ENCODE data around the gene IGF2BP3. TPM values are rescaled to one million over a fixed set of nuclear protein-coding genes. Genes with fewer than 3 reads are reported as not detected.

IGF2BP3 gene
- total RNA-seq, 1 donor from 2014 or later: 0.38 TPM

DNA sequence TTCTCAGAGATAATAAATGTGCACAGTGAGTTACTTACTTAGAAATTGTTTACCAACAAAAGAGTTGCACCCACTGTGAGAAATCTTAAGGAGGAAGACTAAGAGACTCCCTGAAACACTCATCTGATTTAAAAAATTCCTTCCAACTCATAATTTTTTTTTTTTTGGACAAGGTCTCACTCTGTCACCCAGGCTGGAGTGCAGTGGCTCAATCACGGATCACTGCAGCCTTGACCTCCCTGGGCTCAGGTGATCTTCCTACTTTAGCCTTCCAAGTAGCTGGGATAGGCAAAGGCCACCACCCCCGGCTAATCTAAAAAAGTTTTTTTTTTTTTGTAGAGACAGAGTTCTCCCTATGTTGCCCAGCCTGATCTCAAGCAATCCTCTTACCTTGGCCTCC is 135.2 kb downstream of the IGF2BP3 start:
- TF ChIP-seq, protein P1, sequence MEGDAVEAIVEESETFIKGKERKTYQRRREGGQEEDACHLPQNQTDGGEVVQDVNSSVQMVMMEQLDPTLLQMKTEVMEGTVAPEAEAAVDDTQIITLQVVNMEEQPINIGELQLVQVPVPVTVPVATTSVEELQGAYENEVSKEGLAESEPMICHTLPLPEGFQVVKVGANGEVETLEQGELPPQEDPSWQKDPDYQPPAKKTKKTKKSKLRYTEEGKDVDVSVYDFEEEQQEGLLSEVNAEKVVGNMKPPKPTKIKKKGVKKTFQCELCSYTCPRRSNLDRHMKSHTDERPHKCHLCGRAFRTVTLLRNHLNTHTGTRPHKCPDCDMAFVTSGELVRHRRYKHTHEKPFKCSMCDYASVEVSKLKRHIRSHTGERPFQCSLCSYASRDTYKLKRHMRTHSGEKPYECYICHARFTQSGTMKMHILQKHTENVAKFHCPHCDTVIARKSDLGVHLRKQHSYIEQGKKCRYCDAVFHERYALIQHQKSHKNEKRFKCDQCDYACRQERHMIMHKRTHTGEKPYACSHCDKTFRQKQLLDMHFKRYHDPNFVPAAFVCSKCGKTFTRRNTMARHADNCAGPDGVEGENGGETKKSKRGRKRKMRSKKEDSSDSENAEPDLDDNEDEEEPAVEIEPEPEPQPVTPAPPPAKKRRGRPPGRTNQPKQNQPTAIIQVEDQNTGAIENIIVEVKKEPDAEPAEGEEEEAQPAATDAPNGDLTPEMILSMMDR (IDR thresholded peaks at IDR 0.05; ENCODE audit: borderline replicate concordance): no peak
- DNase-seq: no peak
- Histone ChIP-seq H3K27me3 (ENCODE audit: low read depth) (no peaks in the 10 kb centered on the region), H3K27ac (replicated peaks) (no peak overlapping the region), H3K4me1 (peaks cover 42% of the 10 kb centered on the region), H3K9me3 (replicated peaks) (no peaks in the 10 kb centered on the region), H3K36me3 (no peaks in the 10 kb centered on the region), H3K4me3 (no peak overlapping the region)
- intact Hi-C loops (cut with micrococcal nuclease): no loop called here

DNA sequence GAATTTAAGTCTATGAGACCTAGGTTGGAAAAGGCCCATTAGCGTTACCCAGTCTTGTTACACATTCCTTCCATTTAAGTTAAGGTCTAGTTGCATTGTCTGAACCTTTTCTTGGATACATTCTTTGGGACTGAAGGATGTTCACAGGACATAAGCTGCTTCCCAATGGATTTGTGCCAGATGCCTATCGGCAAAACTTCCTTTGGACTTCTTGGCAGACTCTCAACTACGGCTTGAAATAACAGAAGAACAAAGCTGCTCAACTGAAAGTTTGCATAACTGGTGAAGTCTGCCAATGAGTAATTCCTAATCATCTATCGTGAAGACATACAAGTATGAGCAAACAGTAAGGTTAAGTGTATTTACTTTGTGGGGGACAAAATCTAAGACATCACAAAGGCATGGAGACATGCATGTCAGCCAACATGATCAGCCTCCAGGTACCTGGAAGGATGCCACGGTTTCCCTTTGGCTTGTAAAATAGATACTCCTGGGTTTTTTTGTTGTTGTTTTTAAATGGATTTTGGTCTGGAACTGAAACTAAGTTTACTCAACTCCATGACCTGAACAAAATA is 135.7 kb downstream of the IGF2BP3 start:
- Histone ChIP-seq H3K4me3 (no peak overlapping the region), H3K27me3 (ENCODE audit: low read depth) (no peaks in the 10 kb centered on the region), H3K27ac (replicated peaks) (peak overlapping the region; percentile 74), H3K36me3 (no peaks in the 10 kb centered on the region), H3K4me1 (peaks cover 40% of the 10 kb centered on the region), H3K9me3 (replicated peaks) (no peaks in the 10 kb centered on the region)
- no peak for DNase-seq
- intact Hi-C loops (cut with micrococcal nuclease): no loop called here
- TF ChIP-seq, protein P1 (IDR thresholded peaks at IDR 0.05; ENCODE audit: borderline replicate concordance): no peak

DNA sequence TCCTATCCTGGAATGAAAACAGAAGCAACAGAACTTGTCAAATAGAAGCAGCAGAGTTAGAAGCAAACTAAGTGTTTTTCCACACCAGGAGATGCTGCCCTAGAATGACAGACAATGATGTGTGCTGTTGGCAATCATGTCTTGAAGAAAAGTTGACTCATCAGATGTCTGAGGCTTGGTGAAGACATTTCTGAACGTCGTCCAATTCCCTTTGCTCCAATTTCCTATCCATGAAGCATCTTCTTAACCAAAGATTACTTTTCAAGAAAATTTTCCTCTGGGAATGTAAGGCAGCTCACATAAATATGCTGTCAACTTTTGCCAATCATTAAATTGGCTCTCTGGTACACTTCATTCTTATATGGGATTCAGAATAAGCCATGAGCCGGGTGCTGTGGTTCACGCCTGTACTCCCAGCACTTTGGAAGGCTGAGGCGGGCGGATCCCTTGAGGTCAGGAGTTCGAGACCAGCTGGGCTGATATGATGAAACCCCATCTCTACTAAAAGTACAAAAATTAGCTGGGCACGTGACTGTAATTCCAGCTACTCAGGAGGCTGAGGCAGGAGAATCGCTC is 136.5 kb downstream of the IGF2BP3 start:
- H3K4me3 ChIP-seq: no peak overlapping the region
- no peaks in the 10 kb centered on the region for H3K27me3 ChIP-seq (ENCODE audit: low read depth)
- H3K36me3 ChIP-seq: no peaks in the 10 kb centered on the region
- H3K27ac ChIP-seq (replicated peaks): peak overlapping the region; percentile 74
- TF ChIP-seq, protein P1 (IDR thresholded peaks at IDR 0.05; ENCODE audit: borderline replicate concordance): no peak
- no peaks in the 10 kb centered on the region for H3K9me3 ChIP-seq (replicated peaks)
- H3K4me1 ChIP-seq: peaks cover 32% of the 10 kb centered on the region
- DNase-seq: peak; percentile 19
- intact Hi-C loops (cut with micrococcal nuclease): no loop called here

DNA sequence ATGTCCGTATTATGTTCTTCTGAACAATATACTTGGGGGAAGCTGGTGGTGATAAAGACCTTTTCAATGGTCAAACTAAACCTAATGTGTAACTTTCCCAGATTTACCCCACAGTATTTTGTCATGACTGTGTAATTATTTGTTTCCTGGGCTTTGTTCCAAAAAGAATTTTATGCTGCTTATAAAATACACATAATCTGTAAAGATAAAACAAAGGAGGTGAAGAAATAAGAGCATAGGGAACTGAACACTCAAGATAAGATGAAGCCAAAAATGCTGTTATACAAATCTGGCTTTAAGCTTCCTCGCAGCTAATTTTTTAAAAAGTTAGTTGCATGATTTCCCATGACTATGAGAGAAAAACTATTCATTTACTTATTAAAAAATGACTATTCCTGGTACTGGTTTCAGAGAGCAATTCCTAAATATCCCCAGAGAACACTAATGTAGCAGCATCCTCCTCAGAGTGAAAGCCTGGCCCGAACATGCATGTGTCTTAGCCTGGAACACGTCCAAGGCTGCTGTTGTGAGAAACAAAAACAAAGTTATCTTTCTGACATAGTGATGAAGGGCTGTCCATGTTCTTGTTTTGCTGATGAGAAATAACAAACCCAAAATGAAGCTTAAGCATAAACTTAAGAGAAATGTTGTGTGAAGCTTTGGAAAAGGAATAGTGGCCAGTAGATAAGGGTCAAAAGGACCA is 137.2 kb downstream of the IGF2BP3 start:
- peak; percentile 31 for DNase-seq
- peak overlapping the region; percentile 74 for H3K27ac ChIP-seq (replicated peaks)
- H3K9me3 ChIP-seq (replicated peaks): no peaks in the 10 kb centered on the region
- TF ChIP-seq, protein P1 (IDR thresholded peaks at IDR 0.05; ENCODE audit: borderline replicate concordance): no peak
- intact Hi-C loops (cut with micrococcal nuclease): no loop called here
- no peak overlapping the region for H3K4me3 ChIP-seq
- H3K36me3 ChIP-seq: no peaks in the 10 kb centered on the region
- peaks cover 32% of the 10 kb centered on the region for H3K4me1 ChIP-seq
- no peaks in the 10 kb centered on the region for H3K27me3 ChIP-seq (ENCODE audit: low read depth)

DNA sequence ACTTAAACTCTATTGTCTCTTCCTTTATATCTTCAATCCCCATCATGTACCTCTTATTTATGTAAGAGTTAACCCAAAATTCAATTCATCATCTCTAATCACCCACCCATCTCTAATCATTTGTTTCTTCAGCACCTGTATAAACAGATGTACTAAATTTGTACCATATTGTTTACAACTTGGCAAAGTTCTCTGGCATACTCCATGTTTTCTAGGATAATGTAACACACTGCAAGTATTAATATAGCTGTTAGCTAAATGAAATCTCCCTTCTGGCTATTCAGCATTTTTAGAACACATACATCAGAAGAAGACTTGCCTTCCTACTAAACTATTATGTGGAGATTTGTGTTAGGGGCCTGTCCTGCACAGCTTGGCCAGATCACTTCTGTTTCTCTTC is 138.1 kb downstream of the IGF2BP3 start:
- H3K9me3 ChIP-seq (replicated peaks): no peaks in the 10 kb centered on the region
- no peak overlapping the region for H3K4me3 ChIP-seq
- intact Hi-C loops (cut with micrococcal nuclease): no loop called here
- no peak overlapping the region for H3K27ac ChIP-seq (replicated peaks)
- H3K27me3 ChIP-seq (ENCODE audit: low read depth): no peaks in the 10 kb centered on the region
- TF ChIP-seq, protein P1 (IDR thresholded peaks at IDR 0.05; ENCODE audit: borderline replicate concordance): no peak
- DNase-seq: no peak
- H3K4me1 ChIP-seq: peaks cover 32% of the 10 kb centered on the region
- H3K36me3 ChIP-seq: no peaks in the 10 kb centered on the region
